ENCODE results near the gene ZNF132.

Gene ZNF132

DNA sequence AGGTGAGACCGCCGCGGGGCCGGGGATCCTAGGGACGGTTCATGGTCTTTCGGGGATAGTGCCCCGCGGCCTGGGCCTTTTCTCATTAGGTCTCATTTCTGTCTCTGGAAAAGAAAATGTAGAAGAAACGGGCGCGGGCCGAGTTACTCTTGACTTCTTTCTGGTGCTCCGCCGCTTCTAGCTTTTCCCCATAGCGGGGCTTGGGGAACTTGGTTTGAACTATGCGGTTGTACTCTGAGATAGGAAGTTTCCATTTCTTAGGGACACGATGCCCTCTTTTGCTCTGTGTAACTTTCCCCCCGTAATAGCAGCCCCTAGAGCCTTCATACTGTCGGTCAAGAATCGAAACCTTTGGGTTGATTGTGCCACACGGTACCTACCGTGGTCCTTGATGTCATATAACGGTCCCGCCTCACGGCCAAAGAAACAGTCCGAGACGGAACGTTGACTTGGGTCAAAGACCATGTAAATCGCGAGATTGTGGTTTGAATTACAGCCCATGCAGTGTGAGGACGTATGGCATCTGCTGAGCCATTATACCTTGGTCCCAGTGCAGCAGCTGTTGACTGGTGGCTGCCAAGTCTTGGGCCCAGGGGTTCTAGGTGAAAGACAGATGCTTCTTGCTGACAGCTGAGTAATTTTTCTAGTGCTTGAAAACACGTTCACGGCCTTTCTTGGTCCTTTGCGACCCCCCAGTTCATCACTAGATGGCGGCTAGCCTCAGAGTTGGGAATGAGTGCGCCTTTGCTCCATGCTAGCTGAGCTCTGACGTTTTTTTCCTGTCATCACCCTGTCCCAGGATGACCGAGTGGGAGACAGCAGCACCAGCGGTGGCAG is 52.4 kb downstream of the ZNF132 start:
- TF ChIP-seq, protein P1, sequence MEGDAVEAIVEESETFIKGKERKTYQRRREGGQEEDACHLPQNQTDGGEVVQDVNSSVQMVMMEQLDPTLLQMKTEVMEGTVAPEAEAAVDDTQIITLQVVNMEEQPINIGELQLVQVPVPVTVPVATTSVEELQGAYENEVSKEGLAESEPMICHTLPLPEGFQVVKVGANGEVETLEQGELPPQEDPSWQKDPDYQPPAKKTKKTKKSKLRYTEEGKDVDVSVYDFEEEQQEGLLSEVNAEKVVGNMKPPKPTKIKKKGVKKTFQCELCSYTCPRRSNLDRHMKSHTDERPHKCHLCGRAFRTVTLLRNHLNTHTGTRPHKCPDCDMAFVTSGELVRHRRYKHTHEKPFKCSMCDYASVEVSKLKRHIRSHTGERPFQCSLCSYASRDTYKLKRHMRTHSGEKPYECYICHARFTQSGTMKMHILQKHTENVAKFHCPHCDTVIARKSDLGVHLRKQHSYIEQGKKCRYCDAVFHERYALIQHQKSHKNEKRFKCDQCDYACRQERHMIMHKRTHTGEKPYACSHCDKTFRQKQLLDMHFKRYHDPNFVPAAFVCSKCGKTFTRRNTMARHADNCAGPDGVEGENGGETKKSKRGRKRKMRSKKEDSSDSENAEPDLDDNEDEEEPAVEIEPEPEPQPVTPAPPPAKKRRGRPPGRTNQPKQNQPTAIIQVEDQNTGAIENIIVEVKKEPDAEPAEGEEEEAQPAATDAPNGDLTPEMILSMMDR (IDR thresholded peaks at IDR 0.05): no peak

DNA sequence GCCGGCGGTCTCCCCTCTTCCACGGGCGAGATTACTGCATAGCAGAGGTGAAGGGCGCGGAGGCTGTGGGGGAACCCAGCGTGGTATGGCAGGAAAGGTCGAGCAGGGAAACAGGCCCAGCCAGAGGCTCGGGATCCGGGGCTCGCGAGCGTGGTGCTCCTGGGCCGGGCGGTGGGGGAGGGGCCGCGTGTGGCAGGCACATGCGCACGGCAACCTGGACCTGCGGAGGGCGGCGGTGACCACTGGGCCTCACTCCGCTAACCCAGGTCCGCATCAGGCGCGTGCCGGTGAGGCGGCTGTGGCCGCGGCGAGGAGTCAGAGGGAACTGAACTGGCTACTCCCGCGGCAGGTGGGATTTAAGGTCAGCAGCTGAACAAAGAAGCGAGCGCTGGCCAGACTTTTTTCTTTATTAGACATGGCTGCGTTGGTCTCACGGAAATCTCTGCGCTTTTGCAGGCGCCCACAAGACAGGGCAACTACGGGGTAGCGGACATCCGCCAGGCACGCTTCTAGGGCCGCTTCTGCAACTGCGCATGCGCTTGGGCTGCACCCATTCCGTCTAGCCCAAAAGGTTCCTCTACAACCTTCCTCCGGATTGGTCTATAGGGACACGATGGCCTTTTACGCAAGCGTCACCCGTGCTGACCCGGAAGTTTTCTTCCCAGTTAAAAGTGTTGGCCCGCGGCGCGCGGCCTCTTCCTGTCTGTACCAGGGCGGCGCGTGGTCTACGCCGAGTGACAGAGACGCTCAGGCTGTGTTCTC is 53.2 kb downstream of the ZNF132 start, which contains the start of gene RPS5:
RPS5 (plus strand) TSS at position 694 of the 762 bp plus-strand sequence. CDS start 869 bp downstream, outside the sequence.
- TF ChIP-seq, protein P1 (IDR thresholded peaks at IDR 0.05): no peak

DNA sequence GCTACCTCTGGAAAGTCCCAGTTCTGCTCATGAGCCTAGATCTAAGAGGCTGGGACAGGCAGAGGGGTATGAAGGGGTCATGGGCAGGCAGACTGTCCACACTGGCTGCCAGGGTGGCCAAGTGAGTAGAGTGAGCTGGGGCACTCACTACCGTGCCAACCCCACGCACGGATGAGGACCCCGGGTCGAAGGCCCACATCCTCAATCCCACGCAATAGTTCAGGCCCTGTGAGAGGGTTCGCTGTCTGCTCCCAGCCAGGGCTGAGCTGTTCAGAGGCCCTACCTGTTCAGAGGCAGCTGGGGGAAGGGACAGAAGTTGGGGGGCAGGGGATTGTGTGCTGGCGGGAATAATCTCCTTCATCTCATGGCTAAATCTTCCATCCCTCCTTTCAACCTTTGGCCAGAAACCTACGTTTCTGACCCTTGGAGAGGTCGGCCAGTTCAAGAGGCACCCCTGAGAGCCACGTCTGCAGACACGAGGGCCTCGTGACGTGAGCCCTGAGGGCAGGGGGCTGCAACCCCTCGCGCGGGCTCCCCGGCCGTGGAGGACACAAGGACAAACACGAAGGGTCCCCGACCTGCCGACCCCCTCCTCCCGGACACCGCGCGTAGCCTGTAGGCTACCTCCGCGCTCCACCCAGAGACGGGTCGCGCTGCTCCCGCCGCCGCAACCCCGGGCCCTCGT is 53.9 kb downstream of the ZNF132 start:
- TF ChIP-seq, protein P1 (IDR thresholded peaks at IDR 0.05): no peak

DNA sequence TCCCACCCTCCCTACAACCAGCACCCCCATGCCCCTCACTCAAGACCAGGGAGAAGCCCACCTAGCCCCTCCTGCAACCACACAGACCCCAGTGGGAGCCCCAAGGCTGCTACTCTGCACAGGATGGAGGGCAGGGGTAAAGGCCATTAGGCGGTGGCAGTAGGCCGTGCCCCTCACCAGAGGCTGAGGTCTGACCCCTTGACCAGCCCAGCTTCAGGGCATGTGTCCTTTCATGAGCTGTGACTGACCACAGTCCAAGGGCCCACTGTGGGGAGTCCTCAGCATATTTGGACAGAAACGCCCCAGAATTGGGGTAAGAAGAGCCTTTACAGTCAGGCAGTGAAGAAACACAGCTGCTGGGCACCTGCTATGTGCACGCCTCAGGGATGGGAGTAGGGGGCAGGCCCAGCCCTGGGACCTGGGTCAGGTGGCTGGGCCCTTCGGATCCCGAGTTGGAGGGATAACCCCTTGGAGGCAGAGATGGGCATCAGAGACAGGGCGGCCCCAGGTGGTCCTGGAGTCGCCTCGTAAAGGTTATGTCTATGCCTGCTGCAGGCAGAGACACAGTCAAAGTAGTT is 54.6 kb downstream of the ZNF132 start:
- TF ChIP-seq, protein P1 (IDR thresholded peaks at IDR 0.05): no peak

DNA sequence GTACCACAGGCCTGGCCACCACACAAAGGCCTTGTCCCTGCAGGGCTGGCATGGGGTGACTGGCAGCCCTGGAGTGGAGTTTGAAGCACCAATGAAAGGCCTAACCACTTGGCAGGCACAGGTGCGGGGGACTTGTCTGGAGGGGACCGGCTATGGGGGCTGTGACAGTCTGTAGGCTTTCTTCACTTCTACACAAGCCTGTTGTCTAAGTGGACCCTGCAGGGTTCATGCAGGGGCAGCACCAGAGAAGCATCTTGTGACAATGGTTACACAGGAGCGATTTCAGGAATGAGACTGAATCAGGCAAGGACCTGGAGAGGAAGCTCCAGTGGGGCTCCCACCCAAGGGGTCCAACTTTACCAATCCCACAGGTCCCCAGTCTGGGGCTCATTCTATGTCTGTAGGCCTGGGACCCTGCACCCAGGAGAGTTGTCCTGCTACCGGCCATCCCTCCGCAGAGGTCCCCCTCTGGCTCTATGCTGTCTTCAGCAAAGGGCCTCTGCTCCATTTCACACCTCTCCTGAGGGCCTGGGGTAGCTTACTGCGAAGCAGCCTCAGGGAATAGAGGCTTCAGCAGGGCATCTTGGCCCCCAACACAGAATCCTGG is 56.9 kb downstream of the ZNF132 start:
- TF ChIP-seq, protein P1 (IDR thresholded peaks at IDR 0.05): no peak

All from LNCAP (cell line).